Measurements from ENCODE around the gene RXRG. TPM values are rescaled to one million over a fixed set of nuclear protein-coding genes. Genes with fewer than 3 reads are reported as not detected.

RXRG gene
- 1 to 10 TPM in 2 of 4 donors, under 1 TPM in 2; 0.13 to 4.0 (median 0.84) TPM for total RNA-seq

- 3 to 4% methylated on average over 15 to 32 of the region's 33 CpGs for WGBS, 2 donors
- Histone ChIP-seq H3K27me3 (no peaks in the 10 kb centered on the region), H3K9me3 (no peaks in the 10 kb centered on the region), H3K36me3 (no peaks in the 10 kb centered on the region), H3K27ac (no peak within 1 kb of the TSS), H3K4me1 (peaks cover 10 to 18% of the 10 kb centered on the region in 2 donors), H3K4me3 (replicated peaks in 1 of 3) (peak within 1 kb of the TSS in 1 of 3 donors; percentile 20)
- peak; percentile 25 to 38 for DNase-seq
- intact Hi-C loops (cut with DNase I), result no loop called here
- TF ChIP-seq POLR2A (IDR thresholded peaks at IDR 0.05), result no peak
- no peak for TF ChIP-seq CTCF (IDR thresholded peaks at IDR 0.05)
These were observed at the start of gene RXRG for GRCh38 chr1:165444897-165445370. Gene RXRG (minus strand): TSS chr1:165445126. CDS start chr1:165444893, 233 bp downstream.

- Histone ChIP-seq H3K4me3 (replicated peaks in 1 of 3) (no peak overlapping the region), H3K27ac (no peak overlapping the region), H3K27me3 (no peaks in the 10 kb centered on the region), H3K36me3 (no peaks in the 10 kb centered on the region), H3K9me3 (no peaks in the 10 kb centered on the region), H3K4me1 (peaks cover 5 to 24% of the 10 kb centered on the region in 2 donors)
- intact Hi-C loops (cut with DNase I), result no loop called here
- DNase-seq, result peak; percentile 24 to 36
- TF ChIP-seq CTCF (IDR thresholded peaks at IDR 0.05) (no peak), POLR2A (IDR thresholded peaks at IDR 0.05) (no peak)
- WGBS, 2 donors, result 40 to 51% methylated on average over 5 to 6 of the region's 6 CpGs
These were observed 48.0 kb upstream of the RXRG start for GRCh38 chr1:165492845-165493373.

- TF ChIP-seq POLR2A (IDR thresholded peaks at IDR 0.05), result no peak
- no peak for TF ChIP-seq CTCF (IDR thresholded peaks at IDR 0.05)
- intact Hi-C loops (cut with DNase I), result no loop called here
- Histone ChIP-seq H3K27ac (no peak overlapping the region), H3K4me3 (replicated peaks in 1 of 3) (no peak overlapping the region), H3K36me3 (no peaks in the 10 kb centered on the region), H3K27me3 (no peaks in the 10 kb centered on the region), H3K4me1 (peaks cover 5 to 9% of the 10 kb centered on the region in 2 donors), H3K9me3 (no peaks in the 10 kb centered on the region)
- DNase-seq, result peak; percentile 7 to 23
- WGBS, 2 donors, result 71 to 75% methylated on average over 5 of the region's 5 CpGs
These were observed 45.2 kb upstream of the RXRG start for GRCh38 chr1:165490175-165490574.

- WGBS, 2 donors, result 54 to 60% methylated on average over 1 of the region's 1 CpG
- intact Hi-C loops (cut with DNase I), result no loop called here
- no peaks in the 10 kb centered on the region for H3K9me3 ChIP-seq
- H3K4me1 ChIP-seq, result peaks cover 5% of the 10 kb centered on the region in 2 donors
- H3K27me3 ChIP-seq, result no peaks in the 10 kb centered on the region
- H3K27ac ChIP-seq, result no peak overlapping the region
- TF ChIP-seq CTCF (IDR thresholded peaks at IDR 0.05) (no peak), POLR2A (IDR thresholded peaks at IDR 0.05) (no peak)
- H3K36me3 ChIP-seq, result no peaks in the 10 kb centered on the region
- no peak for DNase-seq
- H3K4me3 ChIP-seq (replicated peaks in 1 of 3), result no peak overlapping the region
These were observed 43.0 kb upstream of the RXRG start for GRCh38 chr1:165487921-165488320.

GRCh38 chr1:165486663-165487062 lies 41.7 kb upstream of the RXRG start:
- no peaks in the 10 kb centered on the region for H3K9me3 ChIP-seq
- no peaks in the 10 kb centered on the region for H3K27me3 ChIP-seq
- no peak for DNase-seq
- no peak overlapping the region for H3K27ac ChIP-seq
- intact Hi-C loops (cut with DNase I), result no loop called here
- no peak for TF ChIP-seq CTCF (IDR thresholded peaks at IDR 0.05)
- no peak for TF ChIP-seq POLR2A (IDR thresholded peaks at IDR 0.05)
- H3K4me3 ChIP-seq (replicated peaks in 1 of 3), result no peak overlapping the region
- no peaks in the 10 kb centered on the region for H3K4me1 ChIP-seq
- 75 to 84% methylated on average over 3 of the region's 3 CpGs for WGBS, 2 donors
- H3K36me3 ChIP-seq, result no peaks in the 10 kb centered on the region

Data from thyroid gland (tissue), 4 donors.